Activated CD8-positive, alpha-beta memory T cell treated with anti-CD3 and anti-CD28 coated beads, Interleukin-2, amount 50 U/mL, for 24 hours (primary cell): ENCODE measurements around the gene IL16.
"Not testable (repeated sequence)": the region's sequence is repeated elsewhere in the genome, so short reads cannot be mapped to it uniquely, and the experiment has no call there.

Experiments
- DNase-seq: peaks from one replicate; pipeline ENCODE4 v3.0.0-alpha.2; 2020; ENCODE audit errors: extremely low read depth

The IL16 gene

DNA sequence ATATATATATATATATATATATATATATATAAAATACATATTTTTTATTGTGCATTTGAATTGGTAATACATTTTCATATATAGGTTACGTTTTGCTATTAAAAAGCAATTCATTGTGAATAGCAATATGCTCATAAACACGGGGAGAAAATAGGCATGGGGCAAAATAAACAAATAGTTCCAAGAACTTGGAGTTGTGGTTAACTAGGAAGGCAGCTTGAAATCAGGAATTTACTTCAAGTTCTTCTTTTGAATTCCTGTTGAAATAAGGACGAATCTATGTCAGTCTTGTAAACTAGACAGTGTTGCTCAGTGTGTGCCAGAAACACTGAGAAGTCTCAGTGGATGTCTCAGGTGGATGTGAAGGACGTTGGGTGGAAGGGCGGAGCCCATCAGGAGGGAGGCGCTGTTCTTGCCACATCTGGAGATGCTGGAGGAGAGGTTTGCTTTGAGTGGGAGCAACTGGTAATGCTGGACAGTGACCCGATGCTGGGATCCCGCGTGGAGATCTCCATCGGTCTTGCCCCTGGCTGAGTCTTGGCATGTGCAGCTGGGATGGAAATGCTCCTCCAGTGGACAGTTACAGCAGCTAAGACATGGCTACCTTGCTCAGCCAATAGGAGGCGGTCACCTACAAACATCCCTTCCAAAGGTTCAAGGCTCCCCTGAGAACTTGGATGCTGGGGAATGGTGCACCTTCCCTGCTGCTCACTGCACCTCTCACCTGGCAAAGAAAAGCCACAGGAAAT lies 2.5 kb downstream of the IL16 start:
- no peak for DNase-seq

DNA sequence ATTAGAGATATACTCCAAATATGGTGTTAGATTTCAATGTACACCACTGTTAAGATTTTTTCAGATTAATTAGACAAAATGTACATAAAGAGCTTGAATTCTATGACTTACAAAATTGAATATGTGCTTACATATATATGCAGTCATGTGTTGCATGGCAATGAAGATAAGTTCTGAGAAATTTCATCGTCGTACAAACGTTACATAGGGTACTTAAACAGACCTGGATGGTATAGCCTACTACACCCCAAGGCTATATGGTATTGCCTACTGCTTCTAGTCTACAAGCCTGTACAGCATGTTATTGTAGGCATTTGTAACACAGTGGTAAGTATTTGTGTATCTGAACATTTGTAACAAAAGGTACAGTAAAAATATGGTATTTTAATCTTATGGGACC lies 9.3 kb downstream of the IL16 start:
- DNase-seq: no peak

- not testable (repeated sequence) for DNase-seq
Measured at GRCh38 chr15:81207987-81208386, 11.3 kb downstream of the IL16 start.

DNA sequence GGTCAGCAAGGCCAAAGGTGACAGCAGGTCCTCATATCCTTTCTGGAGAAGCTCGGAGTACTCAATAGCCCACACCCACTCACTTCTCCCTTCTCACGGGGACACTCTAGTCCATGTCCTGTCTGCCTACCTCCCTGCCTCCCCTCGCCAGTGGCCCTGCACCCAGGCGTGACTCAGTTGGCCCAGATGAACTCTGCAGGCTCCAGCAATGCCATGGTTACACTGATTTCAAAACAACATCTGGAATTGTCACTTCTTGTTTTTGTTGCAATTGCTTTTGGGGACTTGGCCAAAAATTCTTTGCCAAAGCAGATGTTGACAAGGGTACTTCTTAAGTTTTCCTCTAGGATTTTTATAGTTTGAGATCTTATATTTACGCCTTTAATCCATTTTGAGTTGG lies 13.0 kb downstream of the IL16 start:
- no peak for DNase-seq

- DNase-seq: no peak
Measured at GRCh38 chr15:81211376-81211775, 14.7 kb downstream of the IL16 start.

DNA sequence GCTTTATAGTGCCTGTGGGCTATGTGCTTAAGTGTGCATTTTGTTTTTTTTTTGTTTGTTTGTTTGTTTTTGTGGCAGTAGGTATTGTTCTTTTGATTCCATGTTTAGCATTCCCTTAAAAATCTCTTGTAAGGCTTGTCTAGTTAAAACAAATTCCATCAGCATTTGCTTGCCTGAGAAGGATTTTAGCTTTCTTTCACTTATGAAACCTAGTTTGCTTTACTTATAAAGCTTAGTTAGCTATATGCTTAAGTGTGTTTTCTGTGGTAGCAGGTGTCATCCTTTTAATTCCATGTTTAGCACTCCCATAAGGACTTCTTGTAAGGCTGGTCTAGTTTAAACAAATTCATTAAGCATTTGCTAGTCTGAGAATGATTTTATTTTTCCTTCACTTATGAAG lies 17.3 kb downstream of the IL16 start:
- no peak for DNase-seq

DNA sequence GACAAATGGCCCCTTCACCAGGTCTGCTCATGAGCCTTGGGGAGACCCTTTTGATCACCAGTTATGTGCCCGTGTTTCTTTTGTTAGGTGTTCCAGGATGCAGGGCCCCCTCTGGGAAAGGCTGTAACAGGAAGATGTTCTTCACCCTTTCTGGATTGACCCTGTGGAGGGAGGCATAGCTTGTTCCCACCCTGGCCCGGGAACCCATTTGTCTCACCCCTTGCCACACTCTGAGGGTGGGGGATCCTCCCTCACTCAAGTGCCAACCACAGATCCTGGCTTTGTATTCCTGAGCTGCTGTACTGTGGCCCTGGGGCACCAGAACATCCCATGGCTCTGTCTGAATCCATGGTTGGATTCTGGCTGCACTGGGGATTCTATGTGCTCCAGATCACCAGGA lies 18.9 kb downstream of the IL16 start:
- no peak for DNase-seq

- DNase-seq: no peak
Measured at GRCh38 chr15:81215983-81216382, 19.3 kb downstream of the IL16 start.

GRCh38 chr15:81216422-81216821 lies 19.7 kb downstream of the IL16 start:
- DNase-seq: no peak

DNA sequence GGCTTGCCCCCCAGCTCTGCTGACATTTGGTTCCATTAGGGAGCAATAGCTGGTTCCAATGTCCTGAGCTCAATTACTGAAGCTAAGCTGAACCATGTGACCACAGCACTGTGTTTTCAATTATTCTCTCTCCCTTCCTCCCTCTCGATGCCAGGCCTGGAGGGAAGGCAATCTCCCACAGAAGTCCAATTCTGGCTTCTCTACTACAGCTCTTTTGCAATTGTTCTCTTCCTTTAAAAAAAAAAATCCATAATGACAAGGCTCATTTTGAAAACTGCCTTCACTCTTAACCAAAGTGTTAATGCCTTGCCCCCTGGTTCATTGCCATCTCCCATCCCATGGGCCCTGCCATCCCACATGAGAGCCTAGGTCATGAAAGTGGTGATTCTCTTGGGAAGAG lies 24.8 kb downstream of the IL16 start:
- DNase-seq: no peak

GRCh38 chr15:81222007-81222406 lies 25.3 kb downstream of the IL16 start:
- DNase-seq: no peak

- DNase-seq: no peak
Measured at GRCh38 chr15:81223346-81223971, 26.8 kb downstream of the IL16 start.

DNA sequence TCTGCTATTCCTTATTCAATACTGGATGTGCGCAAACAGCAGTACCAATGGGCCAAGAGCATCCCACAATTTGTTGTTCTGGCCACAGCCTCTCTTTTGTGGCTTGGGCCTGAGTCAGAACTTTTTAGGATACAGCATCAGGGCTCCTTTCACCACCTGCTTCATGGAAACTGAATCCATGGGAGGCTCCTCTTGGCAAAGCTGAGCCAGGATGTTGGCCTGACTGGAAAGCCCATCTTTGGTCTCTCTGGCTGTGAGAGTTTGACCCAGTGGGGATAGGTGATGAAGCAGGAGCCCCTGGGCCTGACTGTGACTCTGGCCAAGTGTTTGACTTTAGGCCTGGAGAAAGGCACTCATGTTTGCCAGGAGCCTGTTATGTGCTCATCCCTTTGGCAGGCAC lies 27.6 kb downstream of the IL16 start:
- no peak for DNase-seq

DNA sequence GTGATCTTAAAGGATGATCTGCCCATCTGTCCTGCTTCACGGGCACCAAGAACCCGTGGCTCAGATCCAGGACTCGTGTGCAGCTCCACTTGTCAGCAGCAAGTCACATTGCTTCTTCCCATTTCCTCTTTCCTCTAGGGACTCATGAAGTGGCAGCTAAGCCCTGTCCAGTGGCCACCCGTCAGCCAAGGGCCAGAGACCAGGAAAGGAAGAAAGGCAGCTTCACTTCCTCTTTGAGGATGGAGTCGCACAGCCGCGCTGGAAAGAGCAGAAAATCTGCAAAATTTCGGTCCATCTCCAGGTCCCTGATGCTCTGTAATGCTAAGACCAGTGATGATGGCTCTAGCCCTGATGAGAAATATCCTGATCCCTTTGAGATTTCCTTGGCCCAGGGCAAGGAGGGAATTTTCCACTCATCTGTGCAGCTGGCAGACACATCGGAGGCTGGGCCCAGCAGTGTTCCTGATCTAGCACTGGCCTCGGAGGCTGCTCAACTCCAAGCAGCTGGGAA lies 28.5 kb downstream of the IL16 start:
- DNase-seq: no peak

- DNase-seq: no peak
Measured at GRCh38 chr15:81227716-81228115, 31.0 kb downstream of the IL16 start.

DNA sequence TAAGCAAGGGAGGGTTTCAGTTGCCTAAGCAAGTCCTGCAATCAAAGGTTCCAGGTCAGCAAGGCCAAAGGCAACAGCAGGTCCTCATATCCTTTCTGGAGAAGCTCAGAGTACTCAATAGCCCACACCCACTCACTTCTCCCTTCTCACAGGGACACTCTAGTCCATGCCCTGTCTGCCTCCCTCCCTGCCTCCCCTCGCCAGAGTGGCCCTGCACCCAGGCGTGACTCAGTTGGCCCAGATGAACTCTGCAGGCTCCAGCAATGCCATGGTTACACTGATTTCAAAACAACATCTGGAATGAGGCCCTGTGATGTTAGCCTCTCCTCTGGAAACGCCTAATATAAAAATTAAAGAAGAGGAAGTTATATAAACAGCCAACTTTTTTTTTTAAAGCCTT lies 32.9 kb downstream of the IL16 start:
- no peak for DNase-seq

DNA sequence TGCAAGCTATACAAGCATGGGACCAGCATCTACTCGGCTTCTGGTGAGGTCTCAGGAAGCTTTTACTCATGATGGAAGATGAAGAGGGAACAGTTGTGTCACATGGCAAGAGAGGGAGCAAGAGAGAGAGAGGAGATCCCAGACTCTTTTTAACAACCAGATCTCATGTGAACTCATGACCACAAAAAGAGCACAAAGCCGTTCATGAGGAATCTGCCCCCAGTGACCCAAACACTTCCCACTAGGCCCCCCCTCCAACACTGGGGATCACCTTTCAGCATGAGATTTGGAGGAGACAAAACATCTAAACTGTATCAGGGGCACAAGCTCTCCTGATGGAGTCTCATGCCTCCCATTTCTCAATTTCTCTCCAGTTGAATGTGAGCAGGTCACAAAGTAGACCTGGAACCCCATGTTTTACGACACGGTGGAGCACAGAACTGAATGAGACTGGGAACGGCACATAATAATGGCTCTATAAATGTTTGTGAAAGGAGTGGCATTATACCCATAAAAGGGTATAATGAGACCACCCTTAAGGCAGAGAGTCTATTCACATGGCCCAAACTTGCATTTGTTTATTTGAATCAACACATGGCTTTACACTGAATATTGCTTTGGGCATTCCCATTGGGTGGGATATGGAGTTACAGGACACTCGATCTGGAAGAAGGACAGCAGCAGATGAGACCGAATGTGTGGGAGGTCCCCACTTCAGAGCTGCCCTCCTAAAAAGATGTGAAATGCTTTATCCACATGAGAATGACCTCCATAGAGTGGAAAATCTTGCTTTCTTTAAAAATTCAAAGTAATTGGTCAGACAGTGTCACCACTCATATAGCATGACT lies 38.8 kb downstream of the IL16 start:
- DNase-seq: no peak

DNA sequence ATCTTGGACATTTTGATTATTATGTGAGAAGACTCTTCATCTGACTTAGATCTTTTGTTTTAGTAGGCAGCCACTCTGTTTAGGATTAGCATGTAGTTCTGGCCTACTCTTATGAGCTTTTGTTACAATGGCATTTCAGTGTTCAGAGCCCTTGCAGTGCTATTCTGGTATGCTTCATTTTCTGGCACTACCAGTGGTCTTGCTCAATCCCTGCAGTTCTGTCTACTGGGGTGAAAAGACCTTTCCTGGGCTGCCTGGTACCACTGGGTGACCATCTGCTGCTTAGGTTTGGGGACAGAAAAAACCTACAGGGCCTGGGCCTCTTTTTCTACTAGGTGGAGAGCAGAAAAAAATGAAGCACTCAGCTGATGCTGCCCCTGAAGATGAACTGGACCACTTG lies 42.5 kb downstream of the IL16 start:
- no peak for DNase-seq

- DNase-seq: no peak
Measured at GRCh38 chr15:81242778-81243177, 46.1 kb downstream of the IL16 start.

GRCh38 chr15:81244306-81244705 lies 47.6 kb downstream of the IL16 start:
- no peak for DNase-seq

DNA sequence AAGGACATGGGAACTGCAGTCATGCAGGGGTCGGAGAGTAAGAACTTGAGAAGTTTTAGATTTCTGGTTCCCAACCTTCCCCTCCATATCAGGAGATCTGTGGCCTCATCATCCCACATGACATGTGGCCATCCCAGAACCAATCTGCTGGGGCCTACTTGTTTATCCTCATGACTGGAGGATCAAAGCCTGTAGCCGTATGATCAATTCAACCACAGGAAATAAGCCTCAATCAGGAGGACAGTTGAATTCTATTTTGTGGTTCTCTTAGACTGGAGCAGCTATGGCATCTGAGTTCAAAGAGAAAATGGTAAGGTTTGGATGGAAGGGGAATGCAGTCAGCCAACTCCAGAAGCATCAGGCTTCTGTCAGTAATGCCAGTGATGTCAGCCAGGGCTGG lies 57.2 kb downstream of the IL16 start:
- DNase-seq: no peak

GRCh38 chr15:81254277-81254915 lies 57.7 kb downstream of the IL16 start:
- no peak for DNase-seq
